ENCODE results near the gene LIN7B. TPM values are rescaled to one million over a fixed set of nuclear protein-coding genes. Genes with fewer than 3 reads are reported as not detected.

Gene LIN7B
- total and polyA plus RNA-seq, 2 of the 13 experiments (the other 11 are each of a cell fraction or from before 2014, with no cell fraction given), result 5.3 to 7.6 TPM

DNA sequence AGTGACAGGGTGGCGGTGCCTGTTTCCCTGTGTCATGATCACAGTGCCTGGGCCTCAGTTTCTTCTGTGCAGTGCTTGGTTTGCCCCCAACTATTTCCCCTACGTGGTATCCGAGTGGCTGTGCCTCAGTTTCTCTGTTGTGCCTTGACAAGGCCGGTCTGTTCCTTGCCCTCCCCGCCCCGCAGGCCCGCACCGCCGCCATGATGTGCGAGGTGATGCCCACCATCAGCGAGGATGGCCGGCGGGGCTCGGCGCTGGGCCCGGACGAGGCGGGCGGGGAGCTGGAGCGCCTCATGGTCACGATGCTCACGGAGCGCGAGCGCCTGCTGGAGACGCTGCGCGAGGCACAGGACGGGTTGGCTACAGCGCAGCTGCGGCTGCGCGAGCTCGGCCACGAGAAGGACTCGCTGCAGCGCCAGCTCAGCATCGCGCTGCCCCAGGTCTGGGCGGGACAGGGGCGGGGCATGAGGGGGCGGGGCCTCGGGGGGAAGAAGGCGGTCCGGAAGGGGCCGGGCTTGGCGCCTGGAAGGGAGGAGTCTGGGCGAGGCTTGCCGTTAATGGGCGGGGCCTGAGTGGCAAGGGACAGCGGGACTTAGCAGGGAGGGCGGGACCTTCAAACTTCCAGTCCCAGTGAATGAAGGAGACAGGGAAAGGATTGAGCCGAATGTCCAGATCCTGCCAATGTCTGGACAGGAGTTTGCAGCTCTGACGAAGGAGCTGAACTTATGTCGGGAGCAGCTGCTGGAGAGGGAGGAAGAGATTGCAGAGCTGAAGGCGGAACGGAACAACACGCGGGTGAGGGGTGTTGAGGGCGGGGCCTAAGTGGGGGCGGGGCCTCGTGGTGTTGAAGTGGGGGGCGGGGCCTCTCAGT lies 13.7 kb downstream of the LIN7B start (continued):
- TF ChIP-seq ZZZ3 (CRISPR knock-in tag; IDR thresholded peaks at IDR 0.05; ENCODE audit: borderline replicate concordance) (peak; percentile 95), GPN1 (CRISPR knock-in tag; IDR thresholded peaks at IDR 0.05; ENCODE audit: borderline replicate concordance) (peak; percentile 97), HHEX (CRISPR knock-in tag; IDR thresholded peaks at IDR 0.05) (no peak), ZNF232 (CRISPR knock-in tag; IDR thresholded peaks at IDR 0.05; ENCODE audit: borderline replicate concordance) (peak; percentile 99), DZIP1 (CRISPR knock-in tag; IDR thresholded peaks at IDR 0.05) (peak; percentile 100), ZNF639 (CRISPR knock-in tag; conservative IDR thresholded peaks at IDR 0.05) (peak; percentile 94), ZNF605 (CRISPR knock-in tag; IDR thresholded peaks at IDR 0.05) (peak; percentile 99), THAP11 (CRISPR knock-in tag; IDR thresholded peaks at IDR 0.05) (peak; percentile 73), ARHGAP35 (CRISPR knock-in tag; IDR thresholded peaks at IDR 0.05; ENCODE audit: borderline replicate concordance) (peak; percentile 100), TGIF2 (CRISPR knock-in tag; IDR thresholded peaks at IDR 0.05) (peak; percentile 91; the same call in 1 of the 2 replicates), GTF3A (CRISPR knock-in tag; conservative IDR thresholded peaks at IDR 0.05) (no peak), RBM39 (IDR thresholded peaks at IDR 0.05; ENCODE audit: low read depth, low read length, poor library complexity, severe bottlenecking) (no peak), PCBP1 (IDR thresholded peaks at IDR 0.05; ENCODE audit: borderline replicate concordance, low read depth, low read length) (no peak), ZBTB33 (CRISPR knock-in tag; IDR thresholded peaks at IDR 0.05) (peak; percentile 63), ZNF788 (CRISPR knock-in tag; IDR thresholded peaks at IDR 0.05; ENCODE audit: borderline replicate concordance) (peak; percentile 92; the same call in 1 of the 2 replicates), ARID2 (CRISPR knock-in tag; IDR thresholded peaks at IDR 0.05; ENCODE audit: borderline replicate concordance) (peak; percentile 100), MAF1 (CRISPR knock-in tag; IDR thresholded peaks at IDR 0.05; ENCODE audit: borderline replicate concordance) (peak; percentile 86; the same call in 1 of the 2 replicates), DRAP1 (CRISPR knock-in tag; IDR thresholded peaks at IDR 0.05) (peak; percentile 47; the same call in 1 of the 2 replicates)
- TF ChIP-seq, protein P1, sequence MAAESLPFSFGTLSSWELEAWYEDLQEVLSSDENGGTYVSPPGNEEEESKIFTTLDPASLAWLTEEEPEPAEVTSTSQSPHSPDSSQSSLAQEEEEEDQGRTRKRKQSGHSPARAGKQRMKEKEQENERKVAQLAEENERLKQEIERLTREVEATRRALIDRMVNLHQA (CRISPR knock-in tag; IDR thresholded peaks at IDR 0.05), result no peak
- TF ChIP-seq, protein P2, sequence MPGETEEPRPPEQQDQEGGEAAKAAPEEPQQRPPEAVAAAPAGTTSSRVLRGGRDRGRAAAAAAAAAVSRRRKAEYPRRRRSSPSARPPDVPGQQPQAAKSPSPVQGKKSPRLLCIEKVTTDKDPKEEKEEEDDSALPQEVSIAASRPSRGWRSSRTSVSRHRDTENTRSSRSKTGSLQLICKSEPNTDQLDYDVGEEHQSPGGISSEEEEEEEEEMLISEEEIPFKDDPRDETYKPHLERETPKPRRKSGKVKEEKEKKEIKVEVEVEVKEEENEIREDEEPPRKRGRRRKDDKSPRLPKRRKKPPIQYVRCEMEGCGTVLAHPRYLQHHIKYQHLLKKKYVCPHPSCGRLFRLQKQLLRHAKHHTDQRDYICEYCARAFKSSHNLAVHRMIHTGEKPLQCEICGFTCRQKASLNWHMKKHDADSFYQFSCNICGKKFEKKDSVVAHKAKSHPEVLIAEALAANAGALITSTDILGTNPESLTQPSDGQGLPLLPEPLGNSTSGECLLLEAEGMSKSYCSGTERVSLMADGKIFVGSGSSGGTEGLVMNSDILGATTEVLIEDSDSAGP (CRISPR knock-in tag; IDR thresholded peaks at IDR 0.05; ENCODE audit: borderline replicate concordance), result peak; percentile 93

Data from HepG2 (cell line).